Keratinocyte (primary cell): ENCODE results near the gene GSTA2. TPM values are rescaled to one million over a fixed set of nuclear protein-coding genes. Genes with fewer than 3 reads are reported as not detected.

ENCODE experiments used
- DNase-seq: peaks from one replicate; pipeline ENCODE4 v3.0.0-alpha.2; 2011; ENCODE audit warnings: low read depth, missing footprints, low spot score
- FAIRE-seq: peaks from 2 replicates; lab custom pipeline; 2011; peaks lifted over from hg19 to GRCh38; lab: Jason Lieb, UNC
- H2AFZ ChIP-seq: 2 replicates; pipeline ENCODE4 v1.6.0; 2012; ENCODE audit warnings: low read length, control low read depth, inconsistent platforms; ENCODE audit not compliant: control insufficient read depth
- H3K27ac ChIP-seq: 2 replicates; pipeline ENCODE4 v1.5.1; 2011; ENCODE audit warnings: low read length; ENCODE audit not compliant: control insufficient read depth, insufficient read depth
- H3K27me3 ChIP-seq: 3 replicates; pipeline ENCODE4 v1.6.0; 2011; ENCODE audit warnings: low read length; ENCODE audit not compliant: control insufficient read depth, insufficient read depth; ENCODE audit errors: extremely low read depth
- H3K36me3 ChIP-seq, 2 experiments: 2 replicates in 1 of 2; 3 replicates in 1 of 2; pipeline ENCODE4 v1.5.1; 2011; ENCODE audit warnings: low read length in 2 of 2, mild to moderate bottlenecking in 1 of 2; ENCODE audit not compliant: control insufficient read depth in 2 of 2, insufficient read depth in 2 of 2; ENCODE audit errors: extremely low read depth in 1 of 2
- H3K4me1 ChIP-seq: 3 replicates; pipeline ENCODE4 v1.5.1; 2011; ENCODE audit warnings: low read length; ENCODE audit not compliant: control insufficient read depth, insufficient read depth; ENCODE audit errors: extremely low read depth
- H3K4me2 ChIP-seq: 3 replicates; pipeline ENCODE4 v1.6.0; 2011; ENCODE audit warnings: low read depth, low read length; ENCODE audit not compliant: control insufficient read depth, insufficient read depth; ENCODE audit errors: extremely low read depth
- H3K4me3 ChIP-seq, 3 experiments: fragments of 200-600 bp in 1 of 3; sonication (generic) in 1 of 3; 2 replicates in 2 of 3; 3 replicates in 1 of 3; pipeline ENCODE4 v1.5.1; 2011 to 2016; ENCODE audit warnings: low read length in 3 of 3, mild to moderate bottlenecking in 3 of 3, control low read depth in 2 of 3, inconsistent platforms in 1 of 3, low read depth in 1 of 3, mixed read lengths in 1 of 3, mixed run types in 1 of 3, moderate library complexity in 1 of 3; ENCODE audit not compliant: control insufficient read depth in 2 of 3, insufficient read depth in 2 of 3; ENCODE audit errors: extremely low read depth in 1 of 3
- H3K79me2 ChIP-seq: 2 replicates; pipeline ENCODE4 v1.6.0; 2012; ENCODE audit warnings: low read length; ENCODE audit not compliant: control insufficient read depth, insufficient read depth
- H3K9ac ChIP-seq: 3 replicates; pipeline ENCODE4 v1.6.0; 2011; ENCODE audit warnings: low read length; ENCODE audit not compliant: control insufficient read depth, insufficient read depth; ENCODE audit errors: extremely low read depth
- H3K9me1 ChIP-seq: 3 replicates; pipeline ENCODE4 v1.6.0; 2011; ENCODE audit warnings: low read length; ENCODE audit not compliant: control insufficient read depth, insufficient read depth; ENCODE audit errors: extremely low read depth
- H3K9me3 ChIP-seq: 2 replicates; pipeline ENCODE4 v1.5.1; 2012; ENCODE audit warnings: low read depth, low read length; ENCODE audit not compliant: control insufficient read depth
- H4K20me1 ChIP-seq: 3 replicates; pipeline ENCODE4 v1.6.0; 2011; ENCODE audit warnings: low read length; ENCODE audit not compliant: control insufficient read depth, insufficient read depth; ENCODE audit errors: extremely low read depth
- CTCF ChIP-seq, 3 experiments: IDR thresholded peaks in 1 of 3; conservative IDR thresholded peaks in 1 of 3; optimal IDR thresholded peaks in 1 of 3; 2 replicates in 2 of 3; 3 replicates in 1 of 3; pipeline versions ENCODE3 to v1.5.1; 2011; ENCODE audit warnings: low read length in 3 of 3, mild to moderate bottlenecking in 3 of 3, moderate library complexity in 2 of 3, control low read depth in 1 of 3, inconsistent platforms in 1 of 3; ENCODE audit not compliant: insufficient read depth in 2 of 3; ENCODE audit errors: extremely low read depth in 1 of 3
- EZH2 ChIP-seq: IDR thresholded peaks from one replicate; pipeline ENCODE4 v1.6.1; 2012; ENCODE audit warnings: inconsistent platforms, mild to moderate bottlenecking, low read length, moderate library complexity
- dilution Hi-C: fragments of 300-500 bp; cut with MboI; formaldehyde crosslinking; loops from one replicate; pipeline ENCODE4 v1.7.0; 2020; ENCODE audit warnings: low sequenced_read_pairs; ENCODE audit not compliant: extremely low pct_ligation_motif_present
- polyA plus RNA-seq, 5 experiments: library from polyadenylated mRNA; depleted of rRNA in 3 of 5; stranded (reverse) in 3 of 5; stranded (forward) in 1 of 5; unstranded in 1 of 5; fragments of >200 nt; gene quantifications; 1 replicate in 1 of 5; 2 replicates in 3 of 5; 3 replicates in 1 of 5; pipeline versions ENCODE4 v1.2.1 to v1.2.3, GENCODE V29; 2011 to 2012; ENCODE audit warnings: missing spikeins in 2 of 5, low read depth in 1 of 5, low replicate concordance in 1 of 5

The GSTA2 gene
- polyA plus RNA-seq, 1 donor (not counting 4 experiments of a cell fraction or from before 2014, with no cell fraction given), result not detected

GRCh38 chr6:52733172-52733571 lies 30.1 kb downstream of the GSTA2 start:
- Histone ChIP-seq H4K20me1 (no peaks in the 10 kb centered on the region), H3K9ac (no peak overlapping the region), H3K79me2 (no peaks in the 10 kb centered on the region), H3K4me2 (no peak overlapping the region), H3K27ac (no peak overlapping the region), H3K27me3 (no peaks in the 10 kb centered on the region), H2AFZ (no peak overlapping the region), H3K4me3 (no peak overlapping the region), H3K36me3 (no peaks in the 10 kb centered on the region), H3K9me3 (no peaks in the 10 kb centered on the region), H3K9me1 (no peaks in the 10 kb centered on the region), H3K4me1 (no peaks in the 10 kb centered on the region)
- DNase-seq (no peak), FAIRE-seq (no peak)
- dilution Hi-C loops, result no loop called here
- TF ChIP-seq EZH2 (no peak), CTCF (optimal IDR thresholded peaks at IDR 0.05 in 1 of 3, IDR thresholded peaks at IDR 0.05 in 1 of 3, conservative IDR thresholded peaks at IDR 0.05 in 1 of 3; ENCODE audit: extremely low read depth in 1 of 3, insufficient read depth in 2 of 3, low read length in 3 of 3) (no peak)

GRCh38 chr6:52731719-52732118 lies 31.6 kb downstream of the GSTA2 start:
- dilution Hi-C loops, result no loop called here
- Histone ChIP-seq H3K4me2 (no peak overlapping the region), H3K27ac (no peak overlapping the region), H4K20me1 (no peaks in the 10 kb centered on the region), H2AFZ (no peak overlapping the region), H3K36me3 (no peaks in the 10 kb centered on the region), H3K9ac (no peak overlapping the region), H3K4me3 (no peak overlapping the region), H3K27me3 (no peaks in the 10 kb centered on the region), H3K79me2 (no peaks in the 10 kb centered on the region), H3K9me1 (no peaks in the 10 kb centered on the region), H3K9me3 (no peaks in the 10 kb centered on the region), H3K4me1 (no peaks in the 10 kb centered on the region)
- no peak for TF ChIP-seq CTCF (optimal IDR thresholded peaks at IDR 0.05 in 1 of 3, IDR thresholded peaks at IDR 0.05 in 1 of 3, conservative IDR thresholded peaks at IDR 0.05 in 1 of 3; ENCODE audit: extremely low read depth in 1 of 3, insufficient read depth in 2 of 3, low read length in 3 of 3)
- TF ChIP-seq EZH2, result no peak
- DNase-seq, result no peak
- no peak for FAIRE-seq
